Naive B cell (primary cell): Measurements from ENCODE around the gene DHX15. TPM values are rescaled to one million over a fixed set of nuclear protein-coding genes. Genes with fewer than 3 reads are reported as not detected.

Experiments
- ATAC-seq, 2 donors: fragments of 150-1000 bp; cut with Tn5 transposase; 2 replicates each; pipeline ENCODE4 v1.10.0; 2021; ENCODE audit warnings: low read depth in 2 of 2, mild to moderate bottlenecking in 2 of 2, moderate library complexity in 2 of 2
- DNase-seq: peaks from one replicate; pipeline ENCODE4 v3.0.0; 2022
- H3K27ac Mint-ChIP-seq, 6 donors: one replicate each; pipeline ENCODE4 v1.8.0; 2020 to 2022; ENCODE audit warnings: mild to moderate bottlenecking in 6 of 6, mixed read lengths in 6 of 6, moderate library complexity in 5 of 6, inconsistent platforms in 2 of 6
- H3K27me3 Mint-ChIP-seq, 3 donors: one replicate each; pipeline ENCODE4 v1.8.0; 2021 to 2022; ENCODE audit warnings: mixed read lengths in 3 of 3, mild to moderate bottlenecking in 1 of 3
- H3K36me3 Mint-ChIP-seq, 2 donors: one replicate each; pipeline ENCODE4 v1.8.0; 2020 to 2022; ENCODE audit warnings: mixed read lengths in 2 of 2, inconsistent platforms in 1 of 2, mild to moderate bottlenecking in 1 of 2
- H3K4me1 Mint-ChIP-seq, 3 donors: one replicate each; pipeline ENCODE4 v1.8.0; 2020 to 2022; ENCODE audit warnings: mixed read lengths in 3 of 3, inconsistent platforms in 1 of 3, mild to moderate bottlenecking in 1 of 3, moderate library complexity in 1 of 3
- H3K4me3 Mint-ChIP-seq, 8 donors: one replicate each; pipeline ENCODE4 v1.8.0; 2020 to 2022; ENCODE audit warnings: mild to moderate bottlenecking in 8 of 8, mixed read lengths in 8 of 8, moderate library complexity in 8 of 8, inconsistent platforms in 2 of 8
- H3K9me3 Mint-ChIP-seq, 7 donors: one replicate each; pipeline ENCODE4 v1.8.0; 2020 to 2022; ENCODE audit warnings: mixed read lengths in 7 of 7, mild to moderate bottlenecking in 5 of 7, inconsistent platforms in 2 of 7, moderate library complexity in 1 of 7
- polyA plus RNA-seq, 6 donors: library from polyadenylated mRNA; unstranded; fragments of 300-500 nt; fragmentation: Illumina TruSeq; gene quantifications; one replicate each; pipeline ENCODE4 v1.2.3, GENCODE V29; 2021; ENCODE audit warnings: low read depth in 6 of 6

Gene DHX15
- 10 to 100 TPM; 34.0 to 71.6 (median 44.1) TPM for polyA plus RNA-seq

DNA sequence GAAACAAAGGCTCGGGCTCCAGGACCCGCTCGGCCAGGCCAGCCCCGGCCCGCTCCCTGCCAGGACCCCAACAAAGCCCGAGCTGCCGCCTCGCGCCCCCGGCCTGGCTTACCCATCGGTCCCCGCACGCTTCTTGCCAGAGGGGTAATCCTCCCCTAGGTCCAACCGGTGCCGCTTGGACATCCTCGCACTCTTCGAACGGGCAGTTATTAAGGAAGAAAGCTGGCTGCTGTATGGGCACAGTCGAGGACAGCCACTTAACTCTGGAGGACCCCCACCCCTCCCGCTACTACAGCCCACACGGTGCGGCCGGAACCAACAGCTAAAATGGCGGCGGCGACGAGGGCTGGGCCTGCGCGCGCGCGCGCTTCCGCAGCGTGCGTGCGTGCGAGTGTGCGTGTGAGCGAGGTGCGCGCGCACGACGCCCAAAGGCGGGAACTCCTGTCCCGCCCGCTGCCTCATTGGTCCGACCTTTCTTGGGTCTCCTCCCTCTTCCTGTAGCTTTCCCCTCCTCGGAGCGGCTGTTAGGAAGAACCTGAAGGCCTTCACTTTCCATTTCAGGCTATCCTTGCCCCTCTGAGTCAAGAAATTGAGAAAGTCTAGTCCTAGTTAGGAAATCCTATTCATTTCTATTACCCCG lies at the start of gene DHX15:
DHX15 (minus strand) TSS at position 344 of the 640 bp plus-strand sequence; CDS start at position 183, 161 bp downstream.
- Mint-ChIP-seq H3K4me1 (peaks cover 30 to 52% (median 33%) of the 10 kb centered on the region in 3 donors), H3K9me3 (peaks cover 0 to 5% (median 2%) of the 10 kb centered on the region in 7 donors), H3K27me3 (peaks cover 0 to 6% (median 0%) of the 10 kb centered on the region in 3 donors), H3K4me3 (peak within 1 kb of the TSS; percentile 94 to 100 (median 98)), H3K27ac (peak within 1 kb of the TSS; percentile 98 to 100 (median 99)), H3K36me3 (no peaks in the 10 kb centered on the region)
- DNase-seq: peak; percentile 91
- ATAC-seq: peak; percentile 91 to 92

DNA sequence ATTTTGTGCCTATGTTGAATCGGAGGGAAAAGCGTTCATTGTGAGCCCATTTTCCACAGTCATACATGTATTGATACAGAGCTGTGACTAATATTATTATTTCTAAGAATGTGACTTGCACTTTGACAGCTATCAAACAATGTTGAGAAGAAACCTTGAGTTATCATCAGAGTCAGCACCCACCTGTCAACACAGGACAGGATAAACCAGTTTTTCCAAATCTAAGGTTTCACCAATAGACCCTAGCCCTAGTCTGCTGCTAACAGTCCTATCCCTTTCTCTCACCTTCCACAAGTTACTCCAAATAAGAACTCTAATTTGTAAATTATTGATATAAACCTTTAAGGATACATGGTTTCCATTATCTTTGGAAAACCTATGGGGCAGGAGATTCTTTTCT lies 47.7 kb upstream of the DHX15 start:
- H3K27me3 Mint-ChIP-seq: peaks cover 7 to 24% (median 19%) of the 10 kb centered on the region in 3 donors
- no peak overlapping the region for H3K4me3 Mint-ChIP-seq
- ATAC-seq (no peak), DNase-seq (no peak)
- no peaks in the 10 kb centered on the region for H3K36me3 Mint-ChIP-seq
- H3K4me1 Mint-ChIP-seq: no peaks in the 10 kb centered on the region
- H3K27ac Mint-ChIP-seq: no peak overlapping the region
- H3K9me3 Mint-ChIP-seq: peaks cover 0 to 6% (median 0%) of the 10 kb centered on the region in 7 donors

DNA sequence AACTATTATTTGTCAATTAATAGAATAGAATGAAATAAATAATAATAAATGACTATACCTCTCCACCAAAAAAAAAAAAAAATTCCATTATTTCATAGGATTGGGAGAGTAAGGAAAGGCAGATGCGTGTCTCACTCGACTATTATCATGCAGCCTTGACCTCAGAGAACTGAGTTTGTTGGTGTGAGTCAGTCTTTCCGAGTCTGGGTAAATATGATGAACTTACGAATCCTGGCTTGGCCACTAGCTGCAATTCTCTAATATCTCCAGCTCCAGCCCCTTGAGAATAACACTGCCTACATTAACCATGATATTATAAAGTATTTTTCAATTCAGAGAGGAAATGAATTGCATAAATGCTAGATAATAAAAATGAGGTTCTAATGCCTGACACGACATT lies 46.6 kb upstream of the DHX15 start:
- Mint-ChIP-seq H3K4me1 (no peaks in the 10 kb centered on the region), H3K27me3 (peaks cover 7 to 24% (median 19%) of the 10 kb centered on the region in 3 donors), H3K27ac (no peak overlapping the region), H3K9me3 (peaks cover 0 to 6% (median 0%) of the 10 kb centered on the region in 7 donors), H3K4me3 (no peak overlapping the region), H3K36me3 (no peaks in the 10 kb centered on the region)
- no peak for ATAC-seq
- DNase-seq: no peak

DNA sequence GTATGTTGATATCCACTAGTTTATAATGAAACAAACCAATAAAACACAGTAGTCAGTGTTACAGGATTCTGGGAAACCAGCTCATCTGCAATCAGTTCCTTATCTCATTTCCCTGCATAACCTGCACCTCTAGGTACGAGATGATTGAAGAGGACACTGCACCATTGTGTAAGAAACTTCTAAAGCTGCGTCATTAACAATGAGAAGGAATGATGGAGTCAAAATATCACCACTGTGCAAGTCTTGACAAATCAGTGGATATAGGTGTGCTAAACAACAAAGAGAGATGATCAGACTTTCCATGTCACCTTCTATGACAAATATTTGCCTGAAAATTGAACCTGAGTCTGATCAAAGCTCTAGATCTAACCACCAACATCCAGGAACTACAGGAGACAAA lies 40.7 kb upstream of the DHX15 start:
- peaks cover 2 to 25% (median 11%) of the 10 kb centered on the region in 7 donors for H3K9me3 Mint-ChIP-seq
- H3K27ac Mint-ChIP-seq: no peak overlapping the region
- H3K4me1 Mint-ChIP-seq: no peaks in the 10 kb centered on the region
- ATAC-seq: no peak
- DNase-seq: no peak
- H3K27me3 Mint-ChIP-seq: peaks cover 19 to 54% (median 48%) of the 10 kb centered on the region in 3 donors
- peaks cover 8 to 10% of the 10 kb centered on the region in 2 donors for H3K36me3 Mint-ChIP-seq
- no peak overlapping the region for H3K4me3 Mint-ChIP-seq

DNA sequence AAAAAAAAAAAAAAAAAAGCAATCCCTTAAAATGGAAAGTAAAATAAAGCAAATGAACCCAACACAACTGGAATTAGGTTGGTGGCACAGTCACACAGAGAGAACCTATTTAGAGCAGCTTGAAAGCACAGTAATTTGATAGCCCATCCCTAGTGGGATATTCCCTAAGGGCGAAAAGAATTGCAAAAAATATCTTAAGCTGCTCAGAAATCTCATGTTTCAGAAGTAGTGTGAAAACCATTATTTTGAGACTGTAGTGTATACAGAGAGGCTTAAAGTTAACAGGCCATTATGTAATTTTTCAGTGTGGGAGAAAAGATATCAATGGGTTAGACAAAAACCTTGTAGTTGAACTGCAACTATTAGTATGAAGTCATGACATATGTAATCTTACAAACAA lies 40.0 kb upstream of the DHX15 start:
- Mint-ChIP-seq H3K36me3 (peaks cover 15 to 17% of the 10 kb centered on the region in 2 donors), H3K4me3 (no peak overlapping the region)

DNA sequence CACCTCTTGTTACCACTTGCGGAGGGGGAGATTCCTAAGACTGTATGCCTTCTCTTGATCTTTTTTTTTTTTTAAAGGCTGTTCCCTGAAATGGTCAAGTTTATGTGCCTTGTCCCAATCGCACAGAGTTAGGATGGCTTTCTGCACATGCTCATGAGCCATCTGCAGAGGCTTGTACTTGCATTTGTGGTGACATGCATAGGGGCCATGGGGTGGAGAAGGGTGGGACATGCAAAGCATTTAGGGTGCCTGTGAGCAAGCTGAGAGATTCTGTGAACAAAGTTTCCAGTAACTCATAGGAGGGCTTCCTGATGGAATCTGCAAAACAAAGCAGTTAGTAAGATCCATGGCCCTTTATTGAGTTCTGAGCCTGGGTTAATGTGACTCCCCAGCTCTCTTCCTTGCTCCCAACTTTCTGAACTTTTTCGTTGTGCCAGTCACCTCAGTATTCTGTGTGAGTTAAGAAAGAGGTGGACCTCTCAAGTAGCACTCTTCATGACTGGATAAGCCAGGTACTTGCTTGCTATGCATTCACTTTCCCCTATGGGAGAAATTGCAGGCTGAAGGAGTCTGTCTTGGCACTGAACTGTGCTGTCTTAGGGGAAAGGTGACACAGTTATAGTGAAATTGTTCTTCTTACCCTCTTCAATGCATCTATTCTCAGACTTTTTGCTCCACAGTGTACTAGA lies 37.9 kb upstream of the DHX15 start:
- H3K4me1 Mint-ChIP-seq: no peaks in the 10 kb centered on the region
- peaks cover 16 to 47% (median 43%) of the 10 kb centered on the region in 3 donors for H3K27me3 Mint-ChIP-seq
- no peak for DNase-seq
- peaks cover 1 to 37% (median 15%) of the 10 kb centered on the region in 7 donors for H3K9me3 Mint-ChIP-seq
- no peak overlapping the region for H3K27ac Mint-ChIP-seq
- H3K36me3 Mint-ChIP-seq: peaks cover 19 to 21% of the 10 kb centered on the region in 2 donors
- H3K4me3 Mint-ChIP-seq: no peak overlapping the region
- no peak for ATAC-seq

More for the DNA sequence above, 40.0 kb upstream of the DHX15 start:
- DNase-seq: no peak
- H3K9me3 Mint-ChIP-seq: peaks cover 1 to 32% (median 14%) of the 10 kb centered on the region in 7 donors
- no peak overlapping the region for H3K27ac Mint-ChIP-seq
- ATAC-seq: no peak
- no peaks in the 10 kb centered on the region for H3K4me1 Mint-ChIP-seq
- peaks cover 19 to 48% (median 48%) of the 10 kb centered on the region in 3 donors for H3K27me3 Mint-ChIP-seq

DNA sequence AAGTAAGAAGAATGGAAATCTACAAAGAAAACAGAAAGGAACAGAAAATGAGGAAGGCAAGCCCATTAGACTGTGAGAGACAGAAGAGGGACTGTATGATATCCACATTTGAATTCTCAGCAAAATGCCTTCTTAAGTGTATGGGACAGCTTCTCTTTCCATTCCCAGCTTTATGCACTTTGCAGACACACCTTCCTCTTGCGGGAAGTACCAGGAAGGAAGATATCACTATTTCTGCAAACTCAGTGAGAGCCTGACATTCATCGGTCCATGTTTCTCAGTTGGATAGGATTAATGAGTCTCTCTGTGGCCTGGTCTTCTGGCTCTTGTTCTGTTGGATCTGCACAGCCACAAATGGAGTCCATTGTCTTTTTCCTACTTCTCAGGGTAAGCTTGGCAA lies 31.6 kb upstream of the DHX15 start:
- no peak for DNase-seq
- ATAC-seq: no peak
- peaks cover 1 to 21% (median 11%) of the 10 kb centered on the region in 7 donors for H3K9me3 Mint-ChIP-seq
- H3K4me1 Mint-ChIP-seq: no peaks in the 10 kb centered on the region
- H3K4me3 Mint-ChIP-seq: no peak overlapping the region
- no peak overlapping the region for H3K27ac Mint-ChIP-seq
- H3K27me3 Mint-ChIP-seq: peaks cover 9 to 29% (median 27%) of the 10 kb centered on the region in 3 donors
- H3K36me3 Mint-ChIP-seq: peaks cover 14 to 16% of the 10 kb centered on the region in 2 donors

DNA sequence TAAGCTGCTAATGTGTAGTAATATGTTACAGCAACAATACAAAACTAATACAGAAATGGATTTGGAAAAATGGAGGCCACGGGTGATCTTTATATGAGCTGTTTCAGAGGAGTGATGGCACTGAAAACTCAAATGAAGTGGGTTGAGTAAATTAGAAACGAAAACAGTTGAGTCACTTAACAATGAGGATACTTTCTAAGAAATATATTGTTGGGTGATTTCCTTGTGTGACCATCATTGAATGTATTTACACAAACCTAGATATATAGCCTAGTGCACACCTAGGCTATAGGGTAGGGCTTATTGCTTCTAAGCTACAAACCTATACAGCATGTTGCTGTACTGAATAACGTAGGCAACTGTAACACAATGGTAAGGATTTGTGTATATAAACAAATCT lies 30.5 kb upstream of the DHX15 start:
- Mint-ChIP-seq H3K27me3 (peaks cover 5 to 25% (median 19%) of the 10 kb centered on the region in 3 donors), H3K36me3 (peaks cover 10% of the 10 kb centered on the region in 2 donors), H3K27ac (no peak overlapping the region), H3K4me1 (peaks cover 0 to 3% (median 0%) of the 10 kb centered on the region in 3 donors), H3K4me3 (no peak overlapping the region), H3K9me3 (peaks cover 0 to 10% (median 3%) of the 10 kb centered on the region in 7 donors)
- DNase-seq (no peak), ATAC-seq (no peak)

DNA sequence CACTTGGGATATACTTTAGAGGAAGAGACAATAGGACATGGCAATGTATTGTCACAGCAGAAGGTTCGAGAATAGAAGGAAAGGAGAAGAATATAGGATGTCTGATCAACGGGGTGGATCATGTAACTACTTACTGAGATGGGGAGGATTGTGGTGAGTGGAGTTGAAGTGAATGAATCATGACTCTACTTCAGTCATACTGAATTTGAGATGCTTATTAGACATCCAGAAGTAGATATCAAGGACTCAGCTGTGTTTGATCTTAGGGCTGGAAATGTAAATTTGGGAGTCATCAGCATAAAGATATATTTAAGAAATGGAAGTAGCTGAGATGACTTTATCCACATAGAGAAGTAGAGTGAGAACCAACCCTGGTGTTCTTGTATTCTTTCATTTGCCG lies 29.1 kb upstream of the DHX15 start:
- H3K4me1 Mint-ChIP-seq: peaks cover 0 to 3% (median 0%) of the 10 kb centered on the region in 3 donors
- H3K27ac Mint-ChIP-seq: peak overlapping the region in 1 of 6 donors; percentile 50
- H3K27me3 Mint-ChIP-seq: peaks cover 10 to 26% (median 22%) of the 10 kb centered on the region in 3 donors
- ATAC-seq (no peak), DNase-seq (no peak)
- no peaks in the 10 kb centered on the region for H3K36me3 Mint-ChIP-seq
- no peak overlapping the region for H3K4me3 Mint-ChIP-seq
- H3K9me3 Mint-ChIP-seq: peaks cover 0 to 8% (median 0%) of the 10 kb centered on the region in 7 donors

DNA sequence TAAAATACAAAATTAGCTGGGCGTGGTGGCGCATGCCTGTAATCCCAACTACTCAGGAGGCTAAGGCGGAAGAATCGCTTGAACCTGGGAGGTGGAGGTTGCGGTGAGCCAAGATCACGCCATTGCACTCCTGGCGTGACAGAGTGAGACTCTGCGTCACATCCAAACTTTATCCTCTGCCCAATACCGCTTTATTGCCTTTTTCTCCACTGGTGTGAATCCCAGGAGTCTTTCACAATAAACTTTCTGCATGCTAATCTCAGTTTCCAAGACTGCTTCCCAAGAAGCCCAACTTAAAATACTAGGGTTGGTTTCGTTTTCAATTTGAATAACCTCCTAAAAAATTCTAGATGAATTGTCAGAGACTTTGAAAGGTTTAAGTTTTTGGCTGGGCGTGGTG lies 27.2 kb upstream of the DHX15 start:
- ATAC-seq (no peak), DNase-seq (no peak)
- peaks cover 0 to 3% (median 0%) of the 10 kb centered on the region in 3 donors for H3K4me1 Mint-ChIP-seq
- H3K4me3 Mint-ChIP-seq: no peak overlapping the region
- H3K9me3 Mint-ChIP-seq: peaks cover 0 to 8% (median 2%) of the 10 kb centered on the region in 7 donors
- H3K27me3 Mint-ChIP-seq: peaks cover 10 to 31% (median 19%) of the 10 kb centered on the region in 3 donors
- no peak overlapping the region for H3K27ac Mint-ChIP-seq
- no peaks in the 10 kb centered on the region for H3K36me3 Mint-ChIP-seq

DNA sequence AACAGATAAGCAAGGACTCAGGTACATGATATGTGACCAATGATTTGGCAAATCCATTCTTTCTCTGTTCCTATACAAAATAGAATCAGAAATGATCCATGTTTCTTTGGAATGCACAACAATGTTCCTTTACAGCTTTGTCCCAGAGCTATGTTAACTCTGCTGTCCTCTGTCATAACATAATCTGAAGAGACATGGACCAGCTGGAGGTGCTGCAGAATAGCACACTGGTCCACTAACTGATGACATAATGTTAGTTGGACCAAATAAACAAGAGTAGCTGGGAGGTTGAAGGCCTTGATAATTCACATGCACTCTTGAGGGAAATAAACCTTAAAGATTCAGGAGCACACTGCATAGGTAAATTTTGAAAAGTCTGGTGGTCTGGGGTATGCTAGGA lies 23.0 kb upstream of the DHX15 start:
- Mint-ChIP-seq H3K36me3 (peaks cover 0 to 8% of the 10 kb centered on the region in 2 donors), H3K9me3 (peaks cover 2 to 18% (median 8%) of the 10 kb centered on the region in 7 donors), H3K4me3 (no peak overlapping the region), H3K4me1 (peaks cover 0 to 3% (median 0%) of the 10 kb centered on the region in 3 donors), H3K27ac (no peak overlapping the region), H3K27me3 (peaks cover 21 to 38% (median 25%) of the 10 kb centered on the region in 3 donors)
- no peak for ATAC-seq
- no peak for DNase-seq

DNA sequence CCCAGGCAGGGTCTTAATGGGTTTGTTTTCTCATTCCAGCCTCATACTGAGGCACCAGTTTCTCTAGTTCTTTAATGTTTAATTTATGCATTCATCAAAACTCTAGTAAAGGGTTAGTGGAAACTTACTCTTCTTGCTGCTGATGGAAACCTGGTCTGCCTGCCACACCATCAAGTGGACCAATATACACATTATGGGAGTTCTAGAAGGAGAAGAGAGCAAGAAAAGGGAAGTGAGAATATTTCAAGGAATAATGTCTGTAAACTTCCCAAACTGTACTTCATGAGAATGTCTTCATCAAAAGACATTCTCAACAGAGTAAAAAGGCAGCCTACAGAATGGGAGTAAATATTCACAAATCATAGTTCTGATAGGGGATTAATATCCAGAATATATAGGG lies 20.9 kb upstream of the DHX15 start:
- Mint-ChIP-seq H3K36me3 (peaks cover 0 to 8% of the 10 kb centered on the region in 2 donors), H3K4me3 (no peak overlapping the region), H3K9me3 (peaks cover 2 to 18% (median 6%) of the 10 kb centered on the region in 7 donors), H3K27me3 (peaks cover 35 to 40% (median 39%) of the 10 kb centered on the region in 3 donors), H3K27ac (no peak overlapping the region), H3K4me1 (no peaks in the 10 kb centered on the region)
- DNase-seq (no peak), ATAC-seq (no peak)

DNA sequence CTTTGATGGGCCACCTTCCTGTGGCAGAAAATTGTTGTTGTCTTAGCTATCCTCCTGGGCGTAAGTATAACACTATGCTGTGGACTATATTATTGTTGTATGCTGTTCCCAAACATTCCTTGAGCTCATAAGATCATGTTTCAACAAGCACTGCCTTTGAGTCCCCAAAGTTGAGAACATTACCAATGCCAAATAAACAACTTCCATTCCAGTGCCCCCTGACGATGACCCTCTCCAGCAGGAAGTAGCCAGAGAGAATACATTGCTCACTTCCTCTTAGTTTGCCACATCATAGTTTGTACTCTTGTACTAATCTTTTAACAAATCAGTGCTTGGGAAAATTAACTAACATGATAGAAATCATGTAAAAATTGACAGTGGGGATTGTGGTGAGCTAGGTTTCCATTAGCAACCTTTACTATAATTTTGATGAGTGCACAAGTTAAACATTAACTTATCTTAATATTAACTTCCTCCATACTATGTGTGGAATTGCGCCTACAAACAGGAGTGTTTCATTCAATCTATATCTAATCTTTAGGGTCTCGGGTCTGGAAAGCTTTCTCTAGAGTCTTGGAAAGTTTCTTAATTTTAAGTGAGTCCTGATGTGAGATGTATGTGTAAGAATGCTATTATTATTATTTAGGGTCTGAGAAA lies 20.3 kb upstream of the DHX15 start:
- Mint-ChIP-seq H3K9me3 (peaks cover 2 to 18% (median 6%) of the 10 kb centered on the region in 7 donors), H3K4me1 (no peaks in the 10 kb centered on the region), H3K36me3 (peaks cover 0 to 8% of the 10 kb centered on the region in 2 donors), H3K27me3 (peaks cover 35 to 40% (median 39%) of the 10 kb centered on the region in 3 donors), H3K4me3 (no peak overlapping the region), H3K27ac (no peak overlapping the region)
- ATAC-seq (no peak), DNase-seq (no peak)
